AG09309 (cell line): ENCODE results near the gene TLR9.

Experiments
- DNase-seq: peaks from one replicate; pipeline ENCODE4 v3.0.0-alpha.2; 2010; ENCODE audit warnings: low read depth
- H3K4me3 ChIP-seq: 2 replicates; pipeline ENCODE4 v1.5.1; 2011; ENCODE audit warnings: mild to moderate bottlenecking, low read depth, low read length, moderate library complexity; ENCODE audit not compliant: control insufficient read depth
- TF ChIP-seq, protein P1 (sequence below): IDR thresholded peaks from 2 replicates; pipeline ENCODE4 v1.5.1; 2011; ENCODE audit warnings: mild to moderate bottlenecking, low read depth, low read length, inconsistent platforms; ENCODE audit not compliant: insufficient read depth, control insufficient read depth; ENCODE audit errors: missing control alignments

Gene TLR9

DNA sequence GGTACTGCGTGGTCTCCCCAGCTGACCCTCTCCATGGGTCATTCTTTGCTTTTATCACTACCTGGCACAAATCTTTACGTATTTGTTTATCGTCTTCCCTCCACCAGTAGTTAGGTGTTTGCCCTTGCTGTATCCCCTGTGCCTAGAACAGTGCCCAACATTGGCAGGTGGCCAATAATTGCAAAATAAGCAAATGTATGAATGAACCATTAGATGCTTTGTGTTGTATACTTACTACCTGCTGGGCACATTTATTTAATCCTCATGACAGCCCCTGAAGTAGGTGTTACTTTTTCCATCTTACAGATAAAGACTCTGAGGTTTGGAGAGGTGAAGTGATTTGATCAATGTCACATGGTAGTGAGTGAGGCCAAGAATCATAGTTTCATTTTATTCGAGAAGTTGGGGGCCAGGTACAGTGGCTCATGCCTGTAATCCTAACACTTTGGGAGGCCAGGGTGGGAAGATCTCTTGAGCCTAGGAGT is 15.5 kb upstream of the TLR9 start:
- TF ChIP-seq, protein P1, sequence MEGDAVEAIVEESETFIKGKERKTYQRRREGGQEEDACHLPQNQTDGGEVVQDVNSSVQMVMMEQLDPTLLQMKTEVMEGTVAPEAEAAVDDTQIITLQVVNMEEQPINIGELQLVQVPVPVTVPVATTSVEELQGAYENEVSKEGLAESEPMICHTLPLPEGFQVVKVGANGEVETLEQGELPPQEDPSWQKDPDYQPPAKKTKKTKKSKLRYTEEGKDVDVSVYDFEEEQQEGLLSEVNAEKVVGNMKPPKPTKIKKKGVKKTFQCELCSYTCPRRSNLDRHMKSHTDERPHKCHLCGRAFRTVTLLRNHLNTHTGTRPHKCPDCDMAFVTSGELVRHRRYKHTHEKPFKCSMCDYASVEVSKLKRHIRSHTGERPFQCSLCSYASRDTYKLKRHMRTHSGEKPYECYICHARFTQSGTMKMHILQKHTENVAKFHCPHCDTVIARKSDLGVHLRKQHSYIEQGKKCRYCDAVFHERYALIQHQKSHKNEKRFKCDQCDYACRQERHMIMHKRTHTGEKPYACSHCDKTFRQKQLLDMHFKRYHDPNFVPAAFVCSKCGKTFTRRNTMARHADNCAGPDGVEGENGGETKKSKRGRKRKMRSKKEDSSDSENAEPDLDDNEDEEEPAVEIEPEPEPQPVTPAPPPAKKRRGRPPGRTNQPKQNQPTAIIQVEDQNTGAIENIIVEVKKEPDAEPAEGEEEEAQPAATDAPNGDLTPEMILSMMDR: no peak
- H3K4me3 ChIP-seq: no peak overlapping the region
- no peak for DNase-seq

DNA sequence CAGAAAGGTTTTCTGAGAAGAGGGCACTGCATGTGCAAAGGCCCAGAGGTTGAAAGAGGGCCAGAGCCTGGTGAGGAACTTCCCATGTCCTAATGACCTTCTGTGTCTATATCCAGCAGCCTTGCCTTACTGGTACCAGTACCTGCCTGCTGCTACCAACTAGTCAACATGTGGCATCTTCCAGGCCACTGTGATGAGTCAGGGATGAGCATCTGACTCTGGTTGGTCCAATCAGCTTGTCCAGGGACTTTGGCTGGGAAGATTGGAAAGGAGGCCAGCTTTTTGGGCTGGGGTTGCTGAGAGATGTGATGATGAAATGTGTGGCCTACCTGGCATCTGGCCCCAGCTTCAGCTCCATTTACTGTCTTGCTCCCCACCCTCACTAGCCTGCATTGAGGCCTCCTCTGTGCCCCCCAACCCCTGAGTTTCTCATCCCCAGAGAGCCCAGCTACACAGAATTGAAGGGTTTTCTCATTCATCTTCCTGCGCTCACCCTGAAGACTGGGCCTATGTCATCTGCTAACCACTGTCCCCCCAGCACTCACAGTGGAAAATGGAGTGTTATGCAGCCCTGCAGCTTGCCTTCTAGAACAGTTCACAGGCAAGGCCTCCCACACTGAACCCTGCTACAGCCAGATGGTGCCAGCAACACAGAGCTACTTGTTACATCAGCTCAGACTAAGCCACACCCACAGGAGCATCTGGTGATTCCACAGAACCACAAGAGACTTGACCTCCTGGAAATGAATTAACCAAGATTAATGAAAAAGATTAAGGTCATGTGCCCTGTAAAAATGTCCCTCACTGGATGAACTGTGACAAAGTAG is 14.8 kb upstream of the TLR9 start:
- peak; percentile 96 for DNase-seq
- peak overlapping the region; percentile 89; the same call in 1 of the 2 replicates for H3K4me3 ChIP-seq
- TF ChIP-seq, protein P1: no peak

DNA sequence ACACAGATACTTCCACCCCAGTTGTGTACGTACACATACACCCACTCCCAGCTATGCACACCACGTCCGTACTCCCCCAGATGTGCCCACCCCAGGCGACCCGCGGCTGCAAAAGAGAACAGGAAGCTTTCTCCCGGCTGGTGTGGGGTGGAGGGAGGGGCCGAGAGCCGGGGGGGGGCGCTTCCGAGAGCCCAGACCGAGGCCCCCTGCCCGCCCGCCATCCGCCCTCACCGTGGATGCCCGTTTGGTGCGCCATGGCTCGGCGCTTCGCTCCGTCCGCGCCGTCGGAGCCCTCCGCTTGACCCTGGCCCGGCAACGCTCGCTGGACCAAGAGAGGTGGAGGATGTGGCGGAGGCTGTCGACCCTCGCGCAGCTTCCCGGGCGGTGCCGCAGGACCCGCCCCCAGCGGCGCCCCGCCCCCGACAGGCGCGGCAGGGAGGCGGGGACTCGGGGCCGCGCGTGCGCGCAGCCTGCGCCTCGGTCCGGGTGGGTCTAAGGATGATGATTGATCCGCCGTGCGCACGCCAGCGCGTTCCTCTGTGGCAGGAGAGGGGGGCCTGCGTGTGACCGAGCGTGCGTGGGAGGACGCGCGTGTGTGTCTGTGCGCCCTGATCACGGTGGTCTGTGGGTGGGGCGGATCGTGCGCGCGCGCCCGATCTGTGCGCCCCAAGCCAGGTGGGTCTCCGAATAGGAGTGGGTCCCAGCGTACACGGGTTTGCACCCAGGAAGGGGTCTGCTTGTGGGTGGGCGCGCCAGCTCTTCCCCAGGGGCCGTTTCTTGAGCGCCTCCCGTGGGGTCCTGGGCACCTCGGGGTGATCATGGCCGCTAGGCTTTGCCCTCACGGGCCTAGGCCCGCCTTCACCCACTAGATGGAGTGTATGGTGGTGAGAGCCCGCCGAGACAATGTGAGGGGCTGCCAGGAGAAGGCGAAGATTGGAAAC is 13.6 kb upstream of the TLR9 start, which contains the start of gene TWF2:
Gene TWF2, minus strand, starts transcription at position 398 of the 941 bp plus-strand sequence. Its CDS starts 142 bp downstream, at position 256.
- H3K4me3 ChIP-seq: peak within 1 kb of the TSS; percentile 89
- TF ChIP-seq, protein P1: peak; percentile 42
- no peak for DNase-seq

DNA sequence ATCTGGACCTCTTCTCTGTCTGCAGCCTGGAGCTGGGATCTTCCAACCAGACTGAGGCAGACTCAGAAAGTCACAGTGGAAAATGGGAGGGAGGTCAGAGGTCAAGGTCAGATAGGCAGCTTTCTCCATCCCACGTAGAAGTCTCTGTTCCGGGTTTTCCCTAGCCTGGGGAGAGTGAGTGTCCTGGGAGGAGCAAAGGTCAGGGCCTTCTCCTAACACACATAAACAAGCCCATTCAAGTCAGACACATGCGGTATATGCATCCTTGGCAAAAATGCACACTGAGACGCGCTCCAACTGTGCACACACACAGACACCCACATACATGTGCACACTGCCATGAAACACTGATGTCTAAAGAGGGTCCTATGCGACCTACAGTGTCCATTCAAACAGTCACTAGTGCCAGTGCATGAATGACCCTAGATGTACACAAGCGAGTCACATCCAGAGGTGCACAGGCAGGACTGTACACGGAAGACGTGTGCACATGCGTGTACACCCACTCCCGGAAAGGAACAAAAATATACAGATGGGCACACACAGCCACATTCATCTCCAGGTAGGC is 12.8 kb upstream of the TLR9 start:
- peak overlapping the region; percentile 89 for H3K4me3 ChIP-seq
- no peak for DNase-seq
- TF ChIP-seq, protein P1: no peak

DNA sequence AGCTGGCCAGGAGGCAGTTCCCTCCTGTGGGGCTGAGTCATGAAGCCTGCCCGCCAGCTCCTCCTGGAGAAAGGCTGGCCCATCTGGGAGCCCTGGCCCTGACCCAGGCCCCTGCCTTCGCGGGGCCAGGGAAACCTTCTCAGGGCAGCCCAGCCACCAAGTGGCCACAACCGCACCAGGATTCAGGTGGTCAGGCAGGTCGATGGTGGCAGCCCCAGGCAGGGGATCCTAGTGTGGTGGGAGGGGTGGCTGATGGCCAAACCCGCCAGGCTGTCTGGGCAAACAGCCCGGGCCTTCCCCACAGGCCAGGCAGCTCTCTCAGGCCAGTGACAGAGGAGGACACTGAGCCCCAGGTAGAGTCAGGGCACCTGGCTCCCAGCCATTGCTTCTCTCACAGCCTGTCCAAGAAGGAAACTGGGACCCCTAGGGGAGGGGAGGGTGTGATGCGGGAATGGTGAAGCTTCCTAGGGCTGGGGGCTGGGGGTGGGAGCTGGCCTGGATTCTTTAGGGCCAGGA is 12.3 kb upstream of the TLR9 start:
- DNase-seq: peak; percentile 46
- peak overlapping the region; percentile 89 for H3K4me3 ChIP-seq
- TF ChIP-seq, protein P1: peak; percentile 1
